HG03460 (cell line): ENCODE data around the gene BTD.

Experiments used
- ATAC-seq: cut with Tn5 transposase; IDR thresholded peaks from one replicate; pipeline ENCODE4 v1.9.1; 2021; ENCODE audit not compliant: unreplicated experiment

BTD gene

GRCh38 chr3:15601399-15602145, at the start of gene BTD, which contains the start of gene HACL1:
Gene BTD (plus strand): TSS chr3:15601745. CDS start chr3:15635440, 33,695 bp downstream.
Gene HACL1 (minus strand): TSS chr3:15601569. CDS start chr3:15601463, 106 bp downstream.
- peak; percentile 94 for ATAC-seq

- ATAC-seq = no peak
Measured at GRCh38 chr3:15551902-15552301, 49.6 kb upstream of the BTD start.

GRCh38 chr3:15553749-15554148, 47.8 kb upstream of the BTD start:
- no peak for ATAC-seq

GRCh38 chr3:15556512-15556911, 45.0 kb upstream of the BTD start:
- ATAC-seq = peak; percentile 91

- peak; percentile 57 for ATAC-seq
Measured at GRCh38 chr3:15557511-15557946, 44.0 kb upstream of the BTD start.

GRCh38 chr3:15558581-15558980, 43.0 kb upstream of the BTD start:
- no peak for ATAC-seq

- no peak for ATAC-seq
Measured at GRCh38 chr3:15562560-15562959, 39.0 kb upstream of the BTD start.

GRCh38 chr3:15563190-15563589, 38.4 kb upstream of the BTD start:
- ATAC-seq = no peak

- ATAC-seq = no peak
Measured at GRCh38 chr3:15572138-15572537, 29.4 kb upstream of the BTD start.

GRCh38 chr3:15575446-15575845, 26.1 kb upstream of the BTD start:
- ATAC-seq = no peak

GRCh38 chr3:15576475-15576874, 25.1 kb upstream of the BTD start:
- ATAC-seq = no peak

GRCh38 chr3:15578289-15578867, 23.2 kb upstream of the BTD start:
- ATAC-seq = no peak

- ATAC-seq = no peak
Measured at GRCh38 chr3:15579051-15579450, 22.5 kb upstream of the BTD start.

- ATAC-seq = no peak
Measured at GRCh38 chr3:15581471-15582394, 19.8 kb upstream of the BTD start.

GRCh38 chr3:15585111-15585845, 16.3 kb upstream of the BTD start:
- ATAC-seq = no peak

- ATAC-seq = no peak
Measured at GRCh38 chr3:15591242-15591641, 10.3 kb upstream of the BTD start.

- no peak for ATAC-seq
Measured at GRCh38 chr3:15591928-15592327, 9.6 kb upstream of the BTD start.

- ATAC-seq = no peak
Measured at GRCh38 chr3:15592968-15593367, 8.6 kb upstream of the BTD start.

GRCh38 chr3:15595955-15596354, 5.6 kb upstream of the BTD start:
- ATAC-seq = no peak

- ATAC-seq = peak; percentile 10
Measured at GRCh38 chr3:15601046-15601398, 523 bp upstream of the BTD start.

GRCh38 chr3:15602146-15602536, 596 bp downstream of the BTD start:
- peak; percentile 2 for ATAC-seq
